SW 1271 (cell line): ENCODE measurements around the gene SPINK5.
"Not testable (repeated sequence)": the region's sequence is repeated elsewhere in the genome, so short reads cannot be mapped to it uniquely, and the experiment has no call there.

ENCODE experiments used
- DNase-seq, 2 experiments: peaks; one replicate each; lab custom pipeline; 2025; lab: John Stamatoyannopoulos, UW

The SPINK5 gene, protein sequence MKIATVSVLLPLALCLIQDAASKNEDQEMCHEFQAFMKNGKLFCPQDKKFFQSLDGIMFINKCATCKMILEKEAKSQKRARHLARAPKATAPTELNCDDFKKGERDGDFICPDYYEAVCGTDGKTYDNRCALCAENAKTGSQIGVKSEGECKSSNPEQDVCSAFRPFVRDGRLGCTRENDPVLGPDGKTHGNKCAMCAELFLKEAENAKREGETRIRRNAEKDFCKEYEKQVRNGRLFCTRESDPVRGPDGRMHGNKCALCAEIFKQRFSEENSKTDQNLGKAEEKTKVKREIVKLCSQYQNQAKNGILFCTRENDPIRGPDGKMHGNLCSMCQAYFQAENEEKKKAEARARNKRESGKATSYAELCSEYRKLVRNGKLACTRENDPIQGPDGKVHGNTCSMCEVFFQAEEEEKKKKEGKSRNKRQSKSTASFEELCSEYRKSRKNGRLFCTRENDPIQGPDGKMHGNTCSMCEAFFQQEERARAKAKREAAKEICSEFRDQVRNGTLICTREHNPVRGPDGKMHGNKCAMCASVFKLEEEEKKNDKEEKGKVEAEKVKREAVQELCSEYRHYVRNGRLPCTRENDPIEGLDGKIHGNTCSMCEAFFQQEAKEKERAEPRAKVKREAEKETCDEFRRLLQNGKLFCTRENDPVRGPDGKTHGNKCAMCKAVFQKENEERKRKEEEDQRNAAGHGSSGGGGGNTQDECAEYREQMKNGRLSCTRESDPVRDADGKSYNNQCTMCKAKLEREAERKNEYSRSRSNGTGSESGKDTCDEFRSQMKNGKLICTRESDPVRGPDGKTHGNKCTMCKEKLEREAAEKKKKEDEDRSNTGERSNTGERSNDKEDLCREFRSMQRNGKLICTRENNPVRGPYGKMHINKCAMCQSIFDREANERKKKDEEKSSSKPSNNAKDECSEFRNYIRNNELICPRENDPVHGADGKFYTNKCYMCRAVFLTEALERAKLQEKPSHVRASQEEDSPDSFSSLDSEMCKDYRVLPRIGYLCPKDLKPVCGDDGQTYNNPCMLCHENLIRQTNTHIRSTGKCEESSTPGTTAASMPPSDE

DNA sequence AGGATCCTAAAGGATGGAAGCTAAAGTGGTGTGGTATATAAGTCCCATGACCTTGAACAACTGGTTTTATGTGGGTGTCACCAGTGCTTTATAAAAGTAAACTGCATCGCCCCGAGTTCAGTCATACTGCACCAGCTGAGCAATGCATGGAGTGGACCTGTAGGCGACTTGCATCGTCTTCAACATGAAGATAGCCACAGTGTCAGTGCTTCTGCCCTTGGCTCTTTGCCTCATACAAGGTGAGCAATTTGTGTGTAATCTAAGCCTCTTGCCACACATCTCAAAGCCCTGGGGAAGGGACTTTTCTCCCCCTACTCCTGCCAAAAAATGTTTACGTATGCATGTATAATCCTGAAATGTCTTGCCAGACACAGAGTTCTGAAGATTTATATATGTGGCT is at the start of gene SPINK5:
Gene SPINK5, plus strand, starts transcription at position 120 of the 400 bp plus-strand sequence. Its CDS starts 65 bp downstream, at position 185.
- DNase-seq, result no peak

DNA sequence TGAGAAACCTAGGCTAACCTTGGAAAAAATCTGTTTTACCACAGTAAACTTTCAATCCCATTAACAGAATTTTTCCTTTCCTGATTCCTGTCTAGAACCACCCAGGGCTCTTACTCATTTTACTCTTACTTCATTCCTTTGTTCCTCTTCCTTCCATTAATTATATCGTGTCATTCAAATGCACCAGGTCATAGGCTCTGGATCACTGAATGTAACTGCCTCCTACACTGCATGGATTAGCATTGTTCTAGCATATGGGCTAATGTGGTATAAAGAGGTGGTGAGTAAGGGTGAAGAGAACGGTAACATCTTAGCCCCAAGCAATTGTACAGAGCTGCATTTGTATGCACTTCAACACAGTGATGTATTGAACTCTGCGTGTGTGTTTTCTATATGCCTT is 49.5 kb upstream of the SPINK5 start:
- DNase-seq, result no peak

DNA sequence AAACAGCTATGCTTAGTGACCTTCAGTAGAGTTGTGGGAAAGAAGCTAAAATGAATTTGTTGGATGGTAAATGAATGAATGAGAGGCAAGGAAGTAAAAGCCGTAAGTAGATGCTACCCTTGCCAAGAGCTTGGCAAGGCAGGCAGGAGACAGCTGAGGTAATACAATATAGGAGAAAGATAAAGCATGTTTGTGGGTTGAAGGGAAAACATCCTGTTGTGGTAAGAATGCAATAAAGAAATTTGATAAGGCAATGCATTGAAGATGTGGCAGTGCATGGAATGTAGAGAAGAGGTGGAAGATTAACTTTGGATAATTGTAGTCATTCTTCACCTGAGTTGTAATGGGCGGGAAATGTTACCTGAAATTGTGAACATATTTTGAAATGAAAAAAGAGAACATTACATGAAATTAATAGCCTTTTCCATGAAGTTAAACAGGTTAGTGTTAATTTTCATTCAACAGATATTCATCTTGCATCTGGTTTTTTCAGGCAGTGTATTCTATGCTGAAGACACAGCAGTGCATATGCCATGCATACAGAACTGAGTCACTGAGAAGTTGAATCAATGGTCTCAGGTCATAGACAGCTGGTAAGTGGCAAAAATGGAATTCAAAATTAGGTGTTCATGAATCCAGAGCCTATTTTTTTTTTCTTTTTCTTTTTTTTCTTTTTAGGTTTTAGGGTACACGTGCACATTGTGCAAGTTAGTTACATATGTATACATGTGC is 43.4 kb upstream of the SPINK5 start:
- DNase-seq, result no peak

DNA sequence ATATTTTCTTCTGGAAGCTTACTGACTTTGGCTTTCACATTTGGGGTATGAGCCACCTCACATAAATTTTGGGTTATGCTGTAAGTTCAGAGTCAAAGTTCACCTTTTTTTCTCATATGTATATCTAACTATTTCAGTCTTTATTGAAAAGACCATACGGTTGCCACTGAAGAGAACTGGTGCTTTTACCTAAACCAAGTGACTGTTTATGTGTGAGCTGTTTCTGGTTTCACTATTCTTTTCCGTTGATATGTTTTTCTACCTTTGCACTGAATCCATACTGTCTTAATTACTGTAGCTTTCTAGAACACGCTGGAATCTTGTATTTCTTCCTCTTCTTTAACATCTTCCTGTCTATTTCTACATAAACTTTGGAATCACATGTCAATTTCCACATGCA is 36.3 kb upstream of the SPINK5 start:
- no peak for DNase-seq

DNA sequence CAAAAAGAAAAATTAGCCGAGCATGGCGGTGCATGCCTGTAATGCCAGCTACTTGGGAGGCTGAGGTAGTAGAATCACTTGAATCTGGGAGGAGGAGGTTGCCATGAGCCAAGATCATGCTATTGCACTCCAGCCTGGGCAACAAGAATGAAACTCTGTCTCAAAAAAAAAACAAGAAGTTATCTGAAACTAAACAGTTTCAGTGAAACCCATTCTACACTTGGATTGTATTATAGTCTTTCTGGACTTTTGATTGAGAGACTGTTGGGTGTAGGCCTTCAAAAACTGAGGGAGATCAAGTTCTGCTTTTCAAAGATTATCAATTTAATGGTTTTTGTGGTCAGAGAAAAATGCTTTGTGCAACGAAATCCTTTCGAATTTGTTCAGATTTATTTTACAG is 34.6 kb upstream of the SPINK5 start:
- no peak for DNase-seq

DNA sequence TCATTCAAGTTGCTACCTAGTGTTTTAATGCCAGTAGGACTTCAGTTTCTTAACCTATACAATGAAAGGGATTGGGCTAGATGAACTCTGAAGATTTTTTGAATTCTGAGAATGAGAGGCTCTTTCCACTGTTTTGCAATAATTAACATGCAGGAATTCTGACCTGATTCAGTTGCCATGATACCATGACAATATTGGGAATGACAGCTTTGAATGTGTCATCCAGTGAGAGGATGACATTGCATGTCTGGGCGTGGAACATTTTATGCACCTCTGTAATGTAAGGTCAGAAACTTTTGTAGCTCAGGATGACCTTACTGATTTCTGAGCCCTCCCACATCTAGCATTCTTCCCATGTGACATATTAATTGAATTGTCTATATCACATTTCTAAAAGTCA is 30.6 kb upstream of the SPINK5 start:
- no peak for DNase-seq

DNA sequence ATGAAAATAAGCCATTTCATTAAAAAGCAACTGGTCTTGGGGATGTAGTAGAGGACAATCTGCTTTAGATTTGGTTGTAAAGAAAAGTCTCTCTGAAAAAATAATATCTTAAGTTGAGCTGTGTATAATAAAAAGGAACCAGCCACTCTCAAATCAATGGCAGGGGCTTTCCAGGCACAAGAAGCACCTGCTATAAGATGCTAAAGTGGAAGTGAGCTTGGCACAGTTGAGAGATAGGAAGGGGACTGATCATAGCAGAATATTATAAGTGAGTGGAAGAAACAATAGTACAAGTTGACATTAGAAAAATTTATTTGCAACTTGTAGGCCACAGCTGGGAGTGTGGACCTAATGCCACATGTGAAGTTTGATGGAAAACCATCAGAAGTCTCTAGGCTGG is 28.1 kb upstream of the SPINK5 start:
- DNase-seq, result no peak

DNA sequence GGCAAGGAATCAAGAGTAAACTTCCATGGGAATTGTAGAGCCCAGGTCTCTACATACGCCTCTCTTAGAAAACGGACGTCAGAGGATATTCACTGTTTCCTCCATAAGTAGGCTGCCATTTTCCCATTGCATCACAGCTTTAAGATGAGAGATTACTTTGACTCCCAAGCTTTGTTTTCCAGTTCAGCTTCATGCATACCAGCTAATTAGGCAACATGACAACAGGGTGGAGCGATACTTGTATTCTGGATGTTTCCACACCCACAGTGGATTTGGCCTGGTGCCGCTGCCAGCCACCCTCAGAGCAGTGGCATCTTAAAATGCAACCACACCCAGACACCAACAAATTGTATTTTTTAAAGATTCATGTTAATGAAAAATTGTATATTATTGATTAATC is 20.9 kb upstream of the SPINK5 start:
- DNase-seq, result no peak

DNA sequence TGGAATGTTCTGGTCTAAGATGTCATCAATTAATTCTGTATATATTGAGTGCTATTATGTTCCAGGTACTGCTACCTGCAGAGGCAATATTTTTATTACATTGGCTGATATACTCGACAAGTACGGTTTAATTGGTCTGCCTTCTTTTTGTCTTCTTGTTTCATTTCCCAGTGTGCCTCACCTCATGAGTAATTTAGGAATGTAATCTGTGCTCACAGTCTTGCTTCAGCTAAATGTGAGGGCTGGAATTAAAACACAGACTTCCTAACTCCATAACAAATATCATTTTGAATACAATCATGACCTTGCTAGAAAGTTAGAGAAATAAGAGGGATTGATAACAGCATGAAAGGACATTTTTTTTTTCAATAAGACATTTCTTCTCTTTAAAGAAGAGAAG is 20.1 kb upstream of the SPINK5 start:
- DNase-seq, result no peak

DNA sequence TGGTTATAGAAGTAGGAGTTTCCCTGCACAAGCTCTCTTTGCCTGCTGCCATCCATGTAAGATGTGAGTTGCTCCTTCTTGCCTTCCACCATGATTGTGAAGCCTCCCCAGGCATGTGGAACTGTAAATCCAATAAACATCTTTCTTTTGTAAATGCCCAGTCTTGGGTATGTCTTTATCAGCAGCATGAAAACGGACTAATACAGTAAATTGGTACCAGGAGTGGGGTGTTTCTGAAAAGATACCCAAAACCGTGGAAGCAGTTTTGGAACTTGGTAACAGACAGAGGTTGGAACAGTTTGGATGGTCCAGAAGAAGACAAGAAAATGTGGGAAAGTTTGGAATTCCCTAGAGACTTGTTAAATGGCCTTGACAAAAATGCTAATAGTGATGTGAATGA is 8.6 kb upstream of the SPINK5 start:
- DNase-seq, result not testable (repeated sequence)

DNA sequence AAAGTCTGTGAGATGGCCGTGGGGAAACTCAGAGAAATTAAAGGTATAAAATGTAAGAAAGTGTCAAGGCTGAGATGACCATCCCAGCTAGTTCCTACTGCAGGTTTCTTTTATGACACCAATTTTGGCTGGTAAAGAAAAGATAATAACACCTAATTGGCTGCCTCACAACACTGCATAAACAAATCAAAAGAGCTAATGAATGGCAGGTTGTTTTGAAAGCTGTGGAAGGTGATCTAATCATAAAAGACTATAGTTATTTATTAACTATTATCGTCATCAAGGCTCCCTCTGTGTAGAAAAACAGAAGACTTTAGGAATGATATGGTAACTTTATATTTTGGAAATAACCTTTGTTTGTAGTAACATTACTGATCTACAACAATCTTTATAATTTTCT is 3.5 kb upstream of the SPINK5 start:
- no peak for DNase-seq

DNA sequence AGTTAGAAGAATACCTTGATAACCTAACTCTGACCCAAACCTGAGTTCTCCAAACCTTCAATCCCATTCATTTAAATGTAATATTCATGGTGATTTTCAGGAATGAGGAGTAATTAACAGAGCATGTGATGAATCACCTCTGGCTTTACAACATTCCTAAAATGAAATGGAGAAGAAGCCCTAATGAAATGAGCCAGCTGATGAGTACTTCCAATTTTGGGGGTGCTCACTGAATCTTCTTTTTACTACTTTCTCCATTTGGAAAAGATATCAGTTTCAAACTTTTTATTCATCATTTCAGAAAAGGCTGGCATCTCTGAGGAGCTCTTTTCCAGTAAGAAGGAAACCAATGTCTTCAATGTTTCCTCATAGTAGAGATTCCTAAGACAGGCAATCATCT is 2.9 kb upstream of the SPINK5 start:
- DNase-seq, result no peak

DNA sequence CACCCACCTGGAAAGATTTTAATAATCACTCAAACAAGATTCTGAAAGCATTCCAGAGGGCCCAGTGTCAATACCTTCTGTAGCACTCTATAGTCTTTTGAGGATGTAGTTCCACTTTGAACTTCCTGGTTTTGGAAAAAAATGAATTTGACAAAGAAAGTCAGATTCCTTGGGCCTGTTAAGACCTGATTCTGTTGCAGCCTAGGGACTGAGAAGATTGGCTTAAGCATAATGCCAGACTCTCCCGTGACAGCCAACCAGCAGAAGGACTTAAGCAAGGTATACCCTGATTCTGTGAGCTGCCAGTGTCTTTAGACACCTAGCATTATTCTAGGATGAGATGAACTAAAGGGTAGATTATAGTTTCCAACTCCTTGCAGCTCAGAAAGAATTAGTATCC is 6.8 kb downstream of the SPINK5 start:
- no peak for DNase-seq

DNA sequence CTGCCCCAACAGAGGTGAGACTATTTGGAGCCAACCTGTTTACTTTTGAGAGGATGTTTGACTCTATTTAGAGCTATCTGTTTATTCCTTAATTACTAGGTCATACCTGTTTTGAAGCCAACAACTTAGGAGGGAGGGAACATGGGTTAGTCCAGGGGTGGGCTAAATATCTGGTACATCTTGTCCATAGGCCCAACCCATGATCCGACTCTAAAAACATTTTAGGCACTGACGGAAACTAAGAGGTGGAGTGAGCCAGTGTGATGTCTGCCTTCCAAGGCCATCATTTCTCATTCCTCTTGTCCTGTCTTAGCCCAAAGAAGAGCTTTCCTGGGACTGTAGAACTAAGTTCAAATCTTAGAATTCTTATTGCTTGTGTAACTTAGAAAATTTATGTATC is 8.4 kb downstream of the SPINK5 start:
- no peak for DNase-seq

DNA sequence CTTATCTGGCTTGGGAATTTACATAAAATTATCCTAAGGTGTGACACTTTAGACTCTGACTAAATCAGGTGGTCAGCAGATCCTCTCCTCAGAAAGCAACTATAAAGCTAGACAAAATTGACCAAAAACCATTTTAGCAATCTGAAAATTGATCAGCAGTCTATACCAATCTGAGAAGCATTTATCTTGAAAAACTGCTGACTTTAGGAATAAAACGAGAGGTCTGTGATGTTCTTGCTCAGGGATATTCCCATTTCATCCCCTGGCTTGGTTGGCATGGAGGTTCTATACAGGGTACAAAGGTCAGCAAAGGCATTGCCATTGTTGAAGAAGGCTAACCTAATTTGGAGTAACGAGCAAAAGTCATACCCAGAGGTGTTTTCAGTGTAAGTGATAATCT is 11.7 kb downstream of the SPINK5 start:
- no peak for DNase-seq

DNA sequence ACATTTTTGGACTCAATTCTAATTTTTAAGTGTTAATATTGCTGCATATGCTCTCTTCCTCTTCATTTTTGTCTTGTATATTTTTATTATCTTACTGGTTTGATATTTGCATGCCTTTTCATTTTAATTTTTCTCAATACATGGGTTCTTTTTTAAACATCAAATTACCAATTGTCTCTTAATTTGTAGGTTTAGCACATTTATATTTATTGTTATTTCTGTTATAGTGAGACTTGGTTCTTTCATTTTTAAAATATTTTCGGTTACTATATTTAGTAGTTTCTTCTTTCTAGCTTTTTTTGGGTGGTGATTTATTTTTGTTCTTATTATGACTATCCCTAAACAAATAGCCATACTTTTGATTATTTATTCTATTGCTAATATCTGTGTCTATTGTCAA is 19.4 kb downstream of the SPINK5 start:
- DNase-seq, result no peak

DNA sequence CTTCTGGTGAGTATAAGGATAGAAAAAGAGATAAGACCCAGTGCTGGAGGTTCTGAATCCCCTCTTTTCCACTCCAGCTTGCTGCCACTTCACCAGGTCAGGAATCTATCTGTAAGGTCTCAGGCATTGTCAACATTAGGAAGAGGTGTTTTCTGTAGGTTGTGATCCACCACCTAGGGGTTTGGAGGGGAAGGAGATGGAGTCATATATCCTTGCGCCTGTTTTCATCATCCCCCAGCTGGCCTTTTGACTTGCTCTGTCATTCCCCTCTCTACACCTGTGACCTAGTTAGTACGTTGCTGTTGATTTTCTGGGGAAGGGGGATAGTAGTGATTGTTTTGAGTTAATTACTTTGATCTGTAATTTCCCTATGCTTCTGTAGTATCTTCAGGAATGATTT is 20.5 kb downstream of the SPINK5 start:
- DNase-seq, result no peak

DNA sequence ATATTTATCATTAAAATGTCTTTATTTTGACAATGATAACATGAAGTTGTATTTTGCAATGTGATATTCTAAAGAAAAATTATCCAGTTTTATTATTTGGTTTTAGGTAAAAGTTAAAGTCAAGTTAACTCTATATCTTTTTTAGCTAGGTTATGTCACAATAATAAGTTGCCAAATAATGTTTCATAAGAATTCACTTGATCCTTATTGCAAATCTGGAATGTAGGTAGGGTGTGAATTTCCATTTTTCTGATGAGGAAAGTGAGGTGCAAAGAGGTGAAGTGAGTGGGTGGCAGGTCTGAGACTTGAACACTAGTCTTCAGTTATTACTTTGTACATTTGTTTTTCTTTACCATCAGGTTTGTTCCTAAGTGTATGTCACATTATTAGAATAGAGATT is 21.5 kb downstream of the SPINK5 start:
- DNase-seq, result no peak

DNA sequence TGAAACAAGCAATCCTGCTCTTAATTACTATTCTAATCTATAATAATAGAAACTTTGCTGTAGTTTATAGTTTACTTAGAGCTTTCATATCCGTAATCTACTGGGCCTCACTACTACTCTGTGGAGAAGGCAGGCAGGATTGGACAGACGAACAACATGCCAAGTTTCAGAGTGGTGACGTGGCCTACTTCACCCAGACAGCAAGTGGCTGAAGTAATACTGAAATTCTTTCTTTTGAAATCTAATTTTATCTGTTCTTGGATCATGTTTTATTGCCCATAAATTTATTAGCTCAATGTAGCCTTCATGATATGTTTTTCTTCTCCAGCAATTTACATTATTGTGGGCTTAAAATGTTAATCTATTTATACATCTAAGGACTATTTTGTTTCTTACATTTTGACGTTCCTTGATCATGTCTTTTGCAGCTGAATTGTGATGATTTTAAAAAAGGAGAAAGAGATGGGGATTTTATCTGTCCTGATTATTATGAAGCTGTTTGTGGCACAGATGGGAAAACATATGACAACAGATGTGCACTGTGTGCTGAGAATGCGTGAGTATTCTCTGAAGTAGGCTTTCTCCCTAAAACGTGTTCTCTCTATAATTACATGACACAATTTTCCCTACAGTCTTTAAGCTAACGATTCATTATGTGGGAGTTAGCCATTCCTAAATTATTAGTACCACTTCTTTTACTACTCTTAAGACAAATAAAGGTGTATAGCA is 22.4 kb downstream of the SPINK5 start:
- no peak for DNase-seq

DNA sequence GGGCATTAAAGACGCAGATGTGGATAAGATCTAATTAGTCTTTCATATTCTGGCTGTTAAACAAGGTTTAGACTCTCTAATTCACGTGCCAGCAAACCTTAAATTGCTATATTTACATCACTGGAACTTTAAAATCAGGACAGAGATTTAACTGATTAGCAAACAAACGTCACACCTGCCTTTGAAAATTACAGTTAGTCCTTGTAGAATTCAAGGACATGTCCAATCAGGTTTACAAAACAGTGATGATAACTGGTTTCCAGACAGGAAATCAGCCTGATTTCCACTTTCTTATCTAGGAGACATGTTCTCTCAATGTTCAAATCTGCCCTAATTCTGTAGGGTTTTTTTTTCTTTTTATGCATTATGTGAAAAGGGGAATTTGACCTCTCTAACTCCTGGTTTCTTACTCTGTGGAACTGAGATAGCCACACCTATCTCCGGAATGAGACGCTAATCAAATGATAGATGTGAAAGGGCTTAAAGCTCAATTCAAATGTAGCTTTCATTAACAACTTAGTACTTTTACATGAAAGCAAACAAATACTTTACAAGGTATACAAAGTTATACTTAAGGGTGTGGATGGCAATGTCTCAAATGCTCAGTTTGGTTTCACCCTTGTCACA is 26.5 kb downstream of the SPINK5 start:
- no peak for DNase-seq

DNA sequence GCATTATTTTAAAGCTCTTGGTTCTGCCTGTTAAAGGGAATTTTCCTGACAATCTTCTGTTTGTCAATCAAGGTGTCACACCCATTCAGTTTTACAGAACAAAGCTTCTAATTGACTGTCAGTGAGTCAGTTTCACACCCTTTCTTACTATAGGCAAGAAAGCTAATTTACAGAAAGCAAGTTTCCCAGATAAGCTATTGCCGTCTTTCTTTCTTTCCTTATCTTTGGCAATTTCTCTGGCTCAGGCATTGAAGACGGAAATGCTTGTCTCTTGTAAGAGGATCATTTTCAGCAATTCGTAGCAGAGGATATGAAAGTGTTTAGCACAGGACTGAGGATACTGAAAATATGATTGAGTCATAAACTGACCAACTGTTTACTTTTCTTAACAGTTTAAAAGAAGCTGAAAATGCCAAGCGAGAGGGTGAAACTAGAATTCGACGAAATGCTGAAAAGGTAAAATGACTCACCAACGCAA is 27.0 kb downstream of the SPINK5 start:
- no peak for DNase-seq
